Measurements from ENCODE around the gene BRD4. TPM values are rescaled to one million over a fixed set of nuclear protein-coding genes. Genes with fewer than 3 reads are reported as not detected.

The BRD4 gene
- total and polyA plus RNA-seq, 2 of the 13 experiments (the other 11 are each of a cell fraction or from before 2014, with no cell fraction given): 10.5 to 11.4 TPM

GRCh38 chr19:15332311-15332996 lies at the start of gene BRD4 (continued):
- TF ChIP-seq THAP7 (CRISPR knock-in tag; IDR thresholded peaks at IDR 0.05): no peak
- TF ChIP-seq ZNF253 (CRISPR knock-in tag; IDR thresholded peaks at IDR 0.05; ENCODE audit: borderline replicate concordance): no peak
- no peak for TF ChIP-seq HOXA3 (CRISPR knock-in tag; IDR thresholded peaks at IDR 0.05)
- no peak for TF ChIP-seq HNRNPLL (IDR thresholded peaks at IDR 0.05; ENCODE audit: low read depth, low read length, poor library complexity, severe bottlenecking)
- no peak for TF ChIP-seq PAXIP1 (CRISPR knock-in tag; conservative IDR thresholded peaks at IDR 0.05)
- TF ChIP-seq SALL2 (CRISPR knock-in tag; IDR thresholded peaks at IDR 0.05): 0 out of 2 replicates have a peak, but pooled peaks have one; percentile 15
- no peak for TF ChIP-seq ZBTB7A (CRISPR knock-in tag; IDR thresholded peaks at IDR 0.05)
- TF ChIP-seq ZNF639 (CRISPR knock-in tag; conservative IDR thresholded peaks at IDR 0.05): no peak
- no peak for TF ChIP-seq DMTF1 (CRISPR knock-in tag; IDR thresholded peaks at IDR 0.05)
- no peak for TF ChIP-seq HNF1A (IDR thresholded peaks at IDR 0.05; ENCODE audit: low read depth)
- TF ChIP-seq HNF1A (CRISPR knock-in tag; IDR thresholded peaks at IDR 0.05; ENCODE audit: borderline replicate concordance): no peak
- TF ChIP-seq TOPORS (CRISPR knock-in tag; IDR thresholded peaks at IDR 0.05): no peak
- peak; percentile 40; the same call in 1 of the 2 replicates for TF ChIP-seq KMT2B (CRISPR knock-in tag; IDR thresholded peaks at IDR 0.05)
- TF ChIP-seq MXD4 (CRISPR knock-in tag; IDR thresholded peaks at IDR 0.05): no peak
- no peak for TF ChIP-seq ZNF468 (CRISPR knock-in tag; IDR thresholded peaks at IDR 0.05)
- TF ChIP-seq ZNF530 (CRISPR knock-in tag; IDR thresholded peaks at IDR 0.05; ENCODE audit: low read depth): no peak
- TF ChIP-seq MED8 (CRISPR knock-in tag; IDR thresholded peaks at IDR 0.05; ENCODE audit: insufficient replicate concordance): no peak
